Calu3 (cell line): ENCODE data around the gene ANKMY2. TPM values are rescaled to one million over a fixed set of nuclear protein-coding genes. Genes with fewer than 3 reads are reported as not detected.

ENCODE experiments used
- Bru-seq: library from RNA; stranded (reverse); fragments of 400-500 nt; gene quantifications from one replicate; lab custom pipeline; 2021; lab: Mats Ljungman, UMichigan
- BruChase-seq, 2 experiments: library from RNA; stranded (reverse); fragments of 400-500 nt; gene quantifications; one replicate each; lab custom pipeline; 2021; lab: Mats Ljungman, UMichigan
- BruUV-seq: library from RNA; stranded (reverse); fragments of 400-500 nt; replicated peaks from 2 replicates; lab custom pipeline; 2021; lab: Mats Ljungman, UMichigan
- CTCF ChIA-PET: fragments of 300-600 bp; sonication (Branson Sonifier 250); formaldehyde crosslinking; loops from one replicate; lab custom pipeline; 2022; ENCODE audit warnings: antibody characterized with exemption; lab: Charles Lee
- DNase-seq: peaks from one replicate; pipeline ENCODE4 v3.0.0; 2022
- H3K27ac Mint-ChIP-seq: one replicate; pipeline ENCODE4 v1.8.0; 2022; ENCODE audit warnings: mixed read lengths; ENCODE audit not compliant: unreplicated experiment
- H3K27me3 Mint-ChIP-seq: one replicate; pipeline ENCODE4 v1.8.0; 2022; ENCODE audit warnings: mixed read lengths; ENCODE audit not compliant: unreplicated experiment
- H3K36me3 Mint-ChIP-seq: one replicate; pipeline ENCODE4 v1.8.0; 2022; ENCODE audit warnings: mild to moderate bottlenecking, moderate library complexity, mixed read lengths; ENCODE audit not compliant: insufficient read depth, unreplicated experiment
- H3K4me1 Mint-ChIP-seq: one replicate; pipeline ENCODE4 v1.8.0; 2022; ENCODE audit warnings: mild to moderate bottlenecking, low read depth, mixed read lengths; ENCODE audit not compliant: unreplicated experiment
- H3K4me3 Mint-ChIP-seq: one replicate; pipeline ENCODE4 v1.8.0; 2022; ENCODE audit warnings: mild to moderate bottlenecking, low read depth, moderate library complexity, mixed read lengths; ENCODE audit not compliant: unreplicated experiment
- H3K9me3 Mint-ChIP-seq: one replicate; pipeline ENCODE4 v1.8.0; 2022; ENCODE audit warnings: low read depth, mixed read lengths; ENCODE audit not compliant: unreplicated experiment
- intact Hi-C: fragments of 100-400 bp; cut with micrococcal nuclease; formaldehyde crosslinking; loops from one replicate; pipeline ENCODE4 v1.10.0; 2022; ENCODE audit not compliant: unreplicated experiment
- long read RNA-seq: library from polyadenylated mRNA; stranded (forward); transcript quantifications from one replicate; pipeline ENCODE4 v2.0.0, GENCODE V29; 2022
- total RNA-seq: library from RNA; stranded (reverse); gene quantifications from 2 replicates; pipeline ENCODE4 v1.2.3, GENCODE V29; 2022
- TF ChIP-seq, protein P1 (sequence below): fragments of 200-600 bp; IDR thresholded peaks from one replicate; pipeline ENCODE4 v1.8.0; 2022; ENCODE audit warnings: antibody characterized with exemption; ENCODE audit not compliant: unreplicated experiment

Gene ANKMY2
- total RNA-seq (29.9 and 32.5 TPM in 2 replicates), Bru-seq, nascent RNA (percentile 87 among the genes with signal in this experiment), BruChase-seq, experiment 1, labeled RNA remaining after a 6-hour chase (percentile 72 among the genes with signal in this experiment), BruChase-seq, experiment 2, labeled RNA remaining after a 2-hour chase (percentile 79 among the genes with signal in this experiment)
- long read RNA-seq, transcript ANKMY2-201 (10 exons, 2,555 nt), result major isoform, 32 of 48 reads
- long read RNA-seq, partial matches to known transcripts, result 3 of 48 reads
- long read RNA-seq, other reads (novel, unspliced or antisense), result 13 of 48 reads

DNA sequence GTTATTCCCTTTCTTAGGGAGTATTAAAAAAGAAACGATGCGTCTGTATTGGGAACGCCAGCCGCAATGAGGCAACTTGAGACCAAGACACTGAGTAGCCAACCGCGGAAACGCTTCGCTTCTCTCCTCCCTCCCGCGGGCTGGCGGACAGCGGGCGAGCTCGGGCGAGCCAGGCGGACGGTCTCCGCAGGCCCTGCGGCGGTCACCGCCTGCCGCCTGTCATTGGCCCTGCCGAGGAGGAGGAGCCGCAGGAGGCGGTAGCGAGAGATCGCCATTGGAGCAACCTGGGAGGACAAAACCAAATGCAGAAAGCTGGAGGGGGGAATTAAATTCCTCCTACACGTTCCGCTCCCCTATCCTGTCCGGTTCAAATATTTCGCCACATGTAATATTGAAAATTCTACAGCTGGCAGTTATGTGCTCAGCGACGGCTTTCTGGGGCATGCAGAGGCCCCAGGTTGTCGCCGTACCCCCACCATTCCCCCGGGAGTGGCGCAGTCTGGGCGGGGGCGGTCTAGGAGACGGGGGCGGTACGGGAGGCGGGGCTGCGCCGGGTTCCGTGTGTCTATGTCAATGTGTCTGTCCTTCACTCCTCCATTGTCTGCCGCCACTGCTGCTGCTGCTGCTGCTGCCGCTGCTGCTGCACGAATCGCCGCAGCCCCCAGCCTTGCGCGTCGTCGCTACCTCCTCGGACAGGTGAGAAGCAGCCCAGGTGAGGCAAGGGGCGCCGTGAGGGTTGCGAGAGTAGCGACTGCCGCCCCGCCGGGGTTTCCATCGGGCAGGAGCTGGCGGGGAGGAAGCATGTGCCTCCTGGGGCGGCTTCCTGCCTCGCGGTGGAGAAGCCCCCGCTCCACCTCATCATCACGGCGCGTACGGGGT lies at the start of gene ANKMY2, which contains the start of gene BZW2:
Gene ANKMY2 (minus strand): TSS at position 162 of the 879 bp plus-strand sequence. CDS start 181 bp downstream, outside the sequence.
Gene BZW2 (plus strand): TSS at position 589 of the 879 bp plus-strand sequence. CDS start 19,263 bp downstream, outside the sequence.
- H3K36me3 Mint-ChIP-seq, result peaks cover 62% of the 10 kb centered on the region
- peaks cover 48% of the 10 kb centered on the region for H3K4me1 Mint-ChIP-seq
- intact Hi-C loops, result loop anchor here (2.0 to 5.0 kb wide), 2 partner anchors 23 to 44 kb away; no protein-coding TSS in a partner anchor
- no peaks in the 10 kb centered on the region for H3K9me3 Mint-ChIP-seq
- TF ChIP-seq, protein P1, sequence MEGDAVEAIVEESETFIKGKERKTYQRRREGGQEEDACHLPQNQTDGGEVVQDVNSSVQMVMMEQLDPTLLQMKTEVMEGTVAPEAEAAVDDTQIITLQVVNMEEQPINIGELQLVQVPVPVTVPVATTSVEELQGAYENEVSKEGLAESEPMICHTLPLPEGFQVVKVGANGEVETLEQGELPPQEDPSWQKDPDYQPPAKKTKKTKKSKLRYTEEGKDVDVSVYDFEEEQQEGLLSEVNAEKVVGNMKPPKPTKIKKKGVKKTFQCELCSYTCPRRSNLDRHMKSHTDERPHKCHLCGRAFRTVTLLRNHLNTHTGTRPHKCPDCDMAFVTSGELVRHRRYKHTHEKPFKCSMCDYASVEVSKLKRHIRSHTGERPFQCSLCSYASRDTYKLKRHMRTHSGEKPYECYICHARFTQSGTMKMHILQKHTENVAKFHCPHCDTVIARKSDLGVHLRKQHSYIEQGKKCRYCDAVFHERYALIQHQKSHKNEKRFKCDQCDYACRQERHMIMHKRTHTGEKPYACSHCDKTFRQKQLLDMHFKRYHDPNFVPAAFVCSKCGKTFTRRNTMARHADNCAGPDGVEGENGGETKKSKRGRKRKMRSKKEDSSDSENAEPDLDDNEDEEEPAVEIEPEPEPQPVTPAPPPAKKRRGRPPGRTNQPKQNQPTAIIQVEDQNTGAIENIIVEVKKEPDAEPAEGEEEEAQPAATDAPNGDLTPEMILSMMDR, result no peak
- BruUV-seq, result no TSS peak
- peak; percentile 99 for DNase-seq
- peak within 1 kb of the TSS; percentile 88 for H3K27ac Mint-ChIP-seq
- peak within 1 kb of the TSS; percentile 89 for H3K4me3 Mint-ChIP-seq
- H3K27me3 Mint-ChIP-seq, result no peaks in the 10 kb centered on the region
- CTCF ChIA-PET, result interaction anchor here (0.9 to 1.9 kb wide), 4 partner anchors 9 to 226 kb away, joined by 3 to 10 read pairs (median 5); no protein-coding TSS in a partner anchor

DNA sequence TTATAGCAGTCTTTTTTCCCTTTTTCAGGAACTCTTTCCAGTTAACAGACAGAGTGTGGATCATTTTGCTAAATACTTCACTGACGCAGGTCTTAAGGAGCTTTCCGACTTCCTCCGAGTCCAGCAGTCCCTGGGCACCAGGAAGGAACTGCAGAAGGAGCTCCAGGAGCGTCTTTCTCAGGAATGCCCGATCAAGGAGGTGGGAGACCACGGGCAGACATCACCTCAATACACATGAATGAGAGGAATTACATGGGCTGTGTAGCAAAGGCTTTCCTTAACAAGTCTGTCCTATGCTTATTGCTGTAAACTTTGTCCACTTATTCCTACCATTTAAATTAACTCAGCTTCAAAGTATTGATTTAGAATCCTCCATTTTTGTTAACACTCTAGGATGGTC lies 49.3 kb upstream of the ANKMY2 start:
- Mint-ChIP-seq H3K27ac (no peak overlapping the region), H3K36me3 (peaks cover 66% of the 10 kb centered on the region), H3K27me3 (no peaks in the 10 kb centered on the region), H3K4me1 (peaks cover 7% of the 10 kb centered on the region), H3K4me3 (no peak overlapping the region), H3K9me3 (no peaks in the 10 kb centered on the region)
- no TSS peak for BruUV-seq
- intact Hi-C loops, result loop anchor here (1.0 to 5.0 kb wide), 4 partner anchors 92 to 223 kb away; no protein-coding TSS in a partner anchor
- CTCF ChIA-PET, result interaction anchor here (0.7 to 1.9 kb wide), 6 partner anchors 42 to 223 kb away, joined by 3 to 10 read pairs (median 4); partner anchors contain the start of gene AGR2
- TF ChIP-seq, protein P1, result no peak
- no peak for DNase-seq

DNA sequence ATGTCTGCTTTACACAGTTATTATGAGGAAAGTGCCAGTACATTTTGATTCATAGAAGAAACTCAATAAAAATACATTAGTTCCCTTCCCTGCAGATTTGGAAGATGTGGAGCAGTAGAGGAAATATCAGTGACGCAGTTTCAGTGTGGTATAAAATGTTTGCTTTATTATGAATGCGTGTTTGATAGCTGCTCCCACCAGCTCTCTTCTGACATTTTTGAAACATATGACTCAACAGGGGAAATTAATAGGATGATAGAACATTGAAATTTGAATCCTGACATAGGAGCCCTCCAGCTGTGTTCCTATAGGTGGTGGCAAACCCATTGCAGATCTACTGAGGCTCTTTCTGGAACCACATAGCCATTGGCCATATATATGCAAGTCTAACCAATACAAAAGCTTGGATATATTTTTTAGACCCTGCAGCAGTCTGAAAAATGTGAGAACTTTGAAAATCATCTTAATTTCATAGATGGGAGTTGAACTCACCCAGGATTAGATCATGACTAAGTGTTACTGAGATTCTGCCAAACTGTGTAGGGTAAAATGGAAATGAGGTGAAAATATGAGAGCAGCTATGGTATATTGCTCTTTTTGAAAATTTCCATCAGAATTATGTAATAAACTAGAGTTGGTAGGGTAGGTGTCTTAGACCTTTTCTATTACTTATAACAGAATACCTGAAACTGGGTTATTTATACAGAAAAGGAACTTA lies 48.2 kb upstream of the ANKMY2 start:
- no peak for DNase-seq
- H3K27me3 Mint-ChIP-seq, result no peaks in the 10 kb centered on the region
- TF ChIP-seq, protein P1, result no peak
- no peaks in the 10 kb centered on the region for H3K9me3 Mint-ChIP-seq
- no peak overlapping the region for H3K27ac Mint-ChIP-seq
- peaks cover 62% of the 10 kb centered on the region for H3K36me3 Mint-ChIP-seq
- no TSS peak for BruUV-seq
- peaks cover 7% of the 10 kb centered on the region for H3K4me1 Mint-ChIP-seq
- no peak overlapping the region for H3K4me3 Mint-ChIP-seq
- intact Hi-C loops, result no loop called here
- CTCF ChIA-PET, result interaction anchor here (0.9 kb wide), 1 partner anchor 74 kb away, joined by 3 read pairs; no protein-coding TSS in a partner anchor

DNA sequence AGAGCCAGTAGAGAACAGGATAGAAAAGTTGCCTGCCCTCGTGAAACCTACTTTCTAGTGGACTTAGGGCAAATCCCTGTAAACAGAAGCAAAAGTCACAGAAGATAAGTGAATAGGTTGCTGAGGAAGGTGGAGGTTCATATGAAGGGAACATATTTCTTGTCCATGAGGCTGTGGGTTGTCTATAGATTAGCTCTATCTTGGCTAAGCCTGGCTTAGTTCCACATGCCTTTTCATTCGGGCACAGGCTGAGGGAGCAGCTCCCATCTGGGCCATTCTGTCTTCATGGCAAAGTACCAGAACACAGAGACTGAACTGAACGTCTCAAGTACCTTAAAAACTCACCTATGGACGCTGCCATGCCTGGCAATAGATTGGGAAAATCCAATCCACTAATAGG lies 45.7 kb upstream of the ANKMY2 start:
- H3K4me1 Mint-ChIP-seq, result peaks cover 7% of the 10 kb centered on the region
- peaks cover 56% of the 10 kb centered on the region for H3K36me3 Mint-ChIP-seq
- H3K27me3 Mint-ChIP-seq, result no peaks in the 10 kb centered on the region
- TF ChIP-seq, protein P1, result no peak
- CTCF ChIA-PET, result no interaction called here
- no peak overlapping the region for H3K4me3 Mint-ChIP-seq
- H3K9me3 Mint-ChIP-seq, result no peaks in the 10 kb centered on the region
- DNase-seq, result no peak
- H3K27ac Mint-ChIP-seq, result no peak overlapping the region
- no TSS peak for BruUV-seq
- intact Hi-C loops, result no loop called here
